Activated T-cell treated with anti-CD3 and anti-CD28 coated beads, Interleukin-2, amount 50 U/mL, for 72 hours (primary cell): ENCODE results near the gene USB1. TPM values are rescaled to one million over a fixed set of nuclear protein-coding genes. Genes with fewer than 3 reads are reported as not detected.
A peak's percentile ranks its signal among the peaks of the same experiment; 100 is the strongest.

Source experiments
- ATAC-seq, 2 donors: fragments of 150-1000 bp; cut with Tn5 transposase; replicated peaks in 1 of 2; 2 replicates each; pipeline ENCODE4 v1.10.0; 2021; ENCODE audit warnings: moderate library complexity in 2 of 2, mild to moderate bottlenecking in 1 of 2
- DNase-seq, 2 donors: peaks; one replicate each; pipeline ENCODE4 v3.0.0; 2021 to 2022; ENCODE audit warnings: mixed read lengths in 1 of 2
- H3K27ac Mint-ChIP-seq: one replicate; pipeline ENCODE4 v1.8.0; 2022; ENCODE audit warnings: mild to moderate bottlenecking, moderate library complexity, mixed read lengths
- H3K27me3 Mint-ChIP-seq: one replicate; pipeline ENCODE4 v1.8.0; 2022; ENCODE audit warnings: low read depth, mixed read lengths
- H3K36me3 Mint-ChIP-seq, 2 donors: one replicate each; pipeline ENCODE4 v1.8.0; 2022; ENCODE audit warnings: mixed read lengths in 2 of 2, mild to moderate bottlenecking in 1 of 2; ENCODE audit not compliant: insufficient read depth in 2 of 2
- H3K4me1 Mint-ChIP-seq: one replicate; pipeline ENCODE4 v1.8.0; 2022; ENCODE audit warnings: low read depth, mixed read lengths
- H3K4me3 Mint-ChIP-seq, 2 donors: one replicate each; pipeline ENCODE4 v1.8.0; 2022; ENCODE audit warnings: mild to moderate bottlenecking in 2 of 2, mixed read lengths in 2 of 2, moderate library complexity in 2 of 2
- H3K9me3 Mint-ChIP-seq, 2 donors: one replicate each; pipeline ENCODE4 v1.8.0; 2022; ENCODE audit warnings: mixed read lengths in 2 of 2
- total RNA-seq, 2 donors: library from RNA; stranded (reverse); gene quantifications; one replicate each; pipeline ENCODE4 v1.2.3, GENCODE V29; 2022

Gene USB1
- 10 to 100 TPM; 38.9 to 45.0 TPM for total RNA-seq

- no peaks in the 10 kb centered on the region for H3K9me3 Mint-ChIP-seq
- DNase-seq (peak; percentile 87 to 94), ATAC-seq (peak; percentile 81 to 85)
- no peak within 1 kb of the TSS for H3K27ac Mint-ChIP-seq
- H3K27me3 Mint-ChIP-seq: no peaks in the 10 kb centered on the region
- H3K4me1 Mint-ChIP-seq: peaks cover 56% of the 10 kb centered on the region
- H3K36me3 Mint-ChIP-seq: peaks cover 1 to 9% of the 10 kb centered on the region in 2 donors
- peak within 1 kb of the TSS; percentile 93 to 95 for H3K4me3 Mint-ChIP-seq
Observed at GRCh38 chr16:58000706-58001676, at the start of gene USB1. USB1 (plus strand) TSS chr16:58001407; CDS start chr16:58001484, 77 bp downstream.

- no peak overlapping the region for H3K27ac Mint-ChIP-seq
- DNase-seq: no peak
- no peak for ATAC-seq
- H3K36me3 Mint-ChIP-seq: no peaks in the 10 kb centered on the region
- H3K27me3 Mint-ChIP-seq: no peaks in the 10 kb centered on the region
- no peaks in the 10 kb centered on the region for H3K9me3 Mint-ChIP-seq
- no peaks in the 10 kb centered on the region for H3K4me1 Mint-ChIP-seq
- H3K4me3 Mint-ChIP-seq: no peak overlapping the region
Observed at GRCh38 chr16:57952909-57953308, 48.3 kb upstream of the USB1 start.

GRCh38 chr16:57953857-57954256 lies 47.4 kb upstream of the USB1 start:
- ATAC-seq: no peak
- Mint-ChIP-seq H3K36me3 (no peaks in the 10 kb centered on the region), H3K9me3 (no peaks in the 10 kb centered on the region), H3K4me1 (no peaks in the 10 kb centered on the region), H3K27me3 (no peaks in the 10 kb centered on the region), H3K27ac (no peak overlapping the region), H3K4me3 (no peak overlapping the region)
- no peak for DNase-seq

- Mint-ChIP-seq H3K36me3 (no peaks in the 10 kb centered on the region), H3K4me1 (no peaks in the 10 kb centered on the region), H3K27me3 (no peaks in the 10 kb centered on the region), H3K9me3 (no peaks in the 10 kb centered on the region), H3K27ac (no peak overlapping the region), H3K4me3 (no peak overlapping the region)
- ATAC-seq (no peak), DNase-seq (no peak)
Observed at GRCh38 chr16:57955572-57956188, 45.5 kb upstream of the USB1 start.

- H3K36me3 Mint-ChIP-seq: no peaks in the 10 kb centered on the region
- DNase-seq (no peak), ATAC-seq (no peak)
- H3K27ac Mint-ChIP-seq: no peak overlapping the region
- no peaks in the 10 kb centered on the region for H3K4me1 Mint-ChIP-seq
- H3K9me3 Mint-ChIP-seq: no peaks in the 10 kb centered on the region
- H3K4me3 Mint-ChIP-seq: no peak overlapping the region
- no peaks in the 10 kb centered on the region for H3K27me3 Mint-ChIP-seq
Observed at GRCh38 chr16:57956270-57956808, 44.9 kb upstream of the USB1 start.

GRCh38 chr16:57956924-57957672 lies 44.1 kb upstream of the USB1 start:
- H3K4me1 Mint-ChIP-seq: no peaks in the 10 kb centered on the region
- H3K4me3 Mint-ChIP-seq: no peak overlapping the region
- no peak for DNase-seq
- H3K27ac Mint-ChIP-seq: no peak overlapping the region
- no peaks in the 10 kb centered on the region for H3K27me3 Mint-ChIP-seq
- no peaks in the 10 kb centered on the region for H3K9me3 Mint-ChIP-seq
- no peak for ATAC-seq
- no peaks in the 10 kb centered on the region for H3K36me3 Mint-ChIP-seq

- Mint-ChIP-seq H3K27me3 (no peaks in the 10 kb centered on the region), H3K4me3 (no peak overlapping the region), H3K36me3 (no peaks in the 10 kb centered on the region), H3K27ac (no peak overlapping the region), H3K4me1 (no peaks in the 10 kb centered on the region), H3K9me3 (no peaks in the 10 kb centered on the region)
- DNase-seq (no peak), ATAC-seq (no peak)
Observed at GRCh38 chr16:57957673-57958392, 43.4 kb upstream of the USB1 start.

- Mint-ChIP-seq H3K36me3 (no peaks in the 10 kb centered on the region), H3K4me3 (no peak overlapping the region), H3K27ac (no peak overlapping the region), H3K9me3 (no peaks in the 10 kb centered on the region), H3K27me3 (no peaks in the 10 kb centered on the region), H3K4me1 (no peaks in the 10 kb centered on the region)
- ATAC-seq (no peak), DNase-seq (no peak)
Observed at GRCh38 chr16:57958544-57958943, 42.7 kb upstream of the USB1 start.

GRCh38 chr16:57959121-57959520 lies 42.1 kb upstream of the USB1 start:
- H3K4me1 Mint-ChIP-seq: no peaks in the 10 kb centered on the region
- DNase-seq: no peak
- no peak for ATAC-seq
- H3K27ac Mint-ChIP-seq: no peak overlapping the region
- H3K4me3 Mint-ChIP-seq: no peak overlapping the region
- no peaks in the 10 kb centered on the region for H3K36me3 Mint-ChIP-seq
- H3K9me3 Mint-ChIP-seq: no peaks in the 10 kb centered on the region
- no peaks in the 10 kb centered on the region for H3K27me3 Mint-ChIP-seq

GRCh38 chr16:57959804-57960203 lies 41.4 kb upstream of the USB1 start:
- ATAC-seq: no peak
- Mint-ChIP-seq H3K27ac (no peak overlapping the region), H3K4me1 (no peaks in the 10 kb centered on the region), H3K27me3 (no peaks in the 10 kb centered on the region), H3K9me3 (no peaks in the 10 kb centered on the region), H3K4me3 (no peak overlapping the region), H3K36me3 (no peaks in the 10 kb centered on the region)
- DNase-seq: no peak

GRCh38 chr16:57960310-57960709 lies 40.9 kb upstream of the USB1 start:
- DNase-seq: no peak
- Mint-ChIP-seq H3K9me3 (no peaks in the 10 kb centered on the region), H3K4me3 (no peak overlapping the region), H3K4me1 (no peaks in the 10 kb centered on the region), H3K36me3 (no peaks in the 10 kb centered on the region), H3K27ac (no peak overlapping the region), H3K27me3 (no peaks in the 10 kb centered on the region)
- no peak for ATAC-seq

GRCh38 chr16:57960826-57961472 lies 40.3 kb upstream of the USB1 start:
- Mint-ChIP-seq H3K27me3 (no peaks in the 10 kb centered on the region), H3K4me1 (no peaks in the 10 kb centered on the region), H3K9me3 (no peaks in the 10 kb centered on the region), H3K27ac (no peak overlapping the region), H3K36me3 (no peaks in the 10 kb centered on the region), H3K4me3 (no peak overlapping the region)
- ATAC-seq: no peak
- no peak for DNase-seq
